Measurements from ENCODE around the gene SSBP2. TPM values are rescaled to one million over a fixed set of nuclear protein-coding genes. Genes with fewer than 3 reads are reported as not detected.

SSBP2 gene
- total and polyA plus RNA-seq, 3 experiments from 2014 or later, result 9.2 to 21.8 (median 10.4) TPM

DNA sequence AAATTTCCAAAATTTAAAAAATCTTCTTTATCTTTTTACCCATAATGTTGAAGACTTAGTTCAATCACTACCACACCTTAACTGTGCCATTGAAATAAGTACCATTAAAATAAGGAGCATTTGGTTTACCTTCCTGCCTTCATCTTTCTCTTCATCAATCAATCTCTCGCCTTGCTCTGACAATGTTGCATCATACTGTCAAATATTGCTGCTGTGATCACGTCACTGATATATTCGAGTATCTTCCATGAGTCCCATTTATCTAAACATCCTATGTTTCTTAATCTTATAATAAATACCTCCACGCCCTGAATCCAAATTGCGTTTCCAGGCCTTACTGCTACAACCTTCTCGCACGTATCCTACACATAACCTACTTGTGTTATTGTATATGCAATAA is 201.8 kb downstream of the SSBP2 start:
- H3K9me3 ChIP-seq (ENCODE audit: low read length), result no peaks in the 10 kb centered on the region
- ChIA-PET POLR2A (no interaction called here), CTCF (no interaction called here)
- H3K27ac ChIP-seq (ENCODE audit: low read depth, low read length), result no peak overlapping the region
- no peak overlapping the region for H3K4me3 Mint-ChIP-seq
- no peaks in the 10 kb centered on the region for H3K4me1 ChIP-seq (ENCODE audit: insufficient read depth, low read length)
- no peaks in the 10 kb centered on the region for H3K36me3 ChIP-seq (ENCODE audit: insufficient read depth, low read length)
- no peak overlapping the region for H3K27ac Mint-ChIP-seq
- DNase-seq, result no peak
- H3K9me3 Mint-ChIP-seq, result no peaks in the 10 kb centered on the region
- no peaks in the 10 kb centered on the region for H3K27me3 ChIP-seq (ENCODE audit: insufficient read depth, low read length, poor library complexity, severe bottlenecking)
- H3K4me3 ChIP-seq (ENCODE audit: low read length), result no peak overlapping the region
- peaks cover 4 to 7% (median 6%) of the 10 kb centered on the region in 3 donors for H3K4me1 Mint-ChIP-seq
- H3K36me3 Mint-ChIP-seq, result peaks cover 0 to 7% (median 6%) of the 10 kb centered on the region in 3 donors
- no peaks in the 10 kb centered on the region for H3K27me3 Mint-ChIP-seq

DNA sequence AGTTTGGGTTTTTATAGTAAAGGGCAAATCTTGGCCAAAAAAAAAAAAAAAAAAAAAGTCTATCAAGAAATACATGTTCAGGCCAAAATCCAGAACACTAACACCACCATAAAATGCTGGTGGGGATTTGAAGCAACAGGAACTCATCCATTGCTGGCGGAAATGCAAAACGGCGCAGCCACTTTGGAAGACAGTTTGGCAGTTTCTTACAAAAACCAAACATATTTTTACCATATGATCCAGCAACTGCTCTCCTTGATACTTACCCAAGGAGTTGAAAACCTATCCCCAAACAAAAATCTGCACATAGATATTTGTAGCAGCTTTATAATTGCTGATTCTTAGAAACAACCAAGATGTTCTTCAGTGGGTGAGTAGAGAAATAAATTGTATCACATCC is 203.9 kb downstream of the SSBP2 start:
- Histone ChIP-seq H3K27me3 (ENCODE audit: insufficient read depth, low read length, poor library complexity, severe bottlenecking) (no peaks in the 10 kb centered on the region), H3K9me3 (ENCODE audit: low read length) (no peaks in the 10 kb centered on the region), H3K4me3 (ENCODE audit: low read length) (no peak overlapping the region), H3K36me3 (ENCODE audit: insufficient read depth, low read length) (no peaks in the 10 kb centered on the region), H3K27ac (ENCODE audit: low read depth, low read length) (no peak overlapping the region), H3K4me1 (ENCODE audit: insufficient read depth, low read length) (no peaks in the 10 kb centered on the region)
- Mint-ChIP-seq H3K4me1 (no peaks in the 10 kb centered on the region), H3K27me3 (peaks cover 0 to 2% of the 10 kb centered on the region in 2 donors), H3K9me3 (no peaks in the 10 kb centered on the region), H3K27ac (no peak overlapping the region), H3K4me3 (no peak overlapping the region), H3K36me3 (peaks cover 0 to 14% (median 11%) of the 10 kb centered on the region in 3 donors)
- ChIA-PET CTCF (no interaction called here), POLR2A (no interaction called here)
- DNase-seq, result no peak

DNA sequence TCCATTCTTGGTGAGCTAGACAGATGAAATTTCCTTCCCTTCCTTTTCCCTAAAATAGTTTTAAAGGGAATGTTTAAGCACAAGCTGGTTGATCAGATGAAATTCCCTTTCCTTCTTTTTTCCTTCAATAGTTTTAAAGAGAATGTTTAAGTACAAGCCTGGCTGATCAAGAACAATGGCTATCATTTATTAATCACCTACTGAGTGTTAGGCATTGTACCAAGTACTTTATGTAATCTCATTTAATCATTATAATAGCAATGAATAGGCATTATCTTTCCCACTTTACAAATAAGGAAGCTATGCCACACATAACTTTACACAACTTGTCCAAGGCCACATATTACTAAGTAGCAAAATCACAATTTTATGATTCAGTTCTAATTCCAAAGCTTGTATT is 205.0 kb downstream of the SSBP2 start:
- POLR2A ChIA-PET, result no interaction called here
- no peaks in the 10 kb centered on the region for H3K4me1 ChIP-seq (ENCODE audit: insufficient read depth, low read length)
- H3K4me1 Mint-ChIP-seq, result peaks cover 0 to 3% (median under 1%) of the 10 kb centered on the region in 3 donors
- H3K27me3 ChIP-seq (ENCODE audit: insufficient read depth, low read length, poor library complexity, severe bottlenecking), result no peaks in the 10 kb centered on the region
- H3K9me3 Mint-ChIP-seq, result no peaks in the 10 kb centered on the region
- DNase-seq, result no peak
- no peaks in the 10 kb centered on the region for H3K36me3 ChIP-seq (ENCODE audit: insufficient read depth, low read length)
- H3K27ac ChIP-seq (ENCODE audit: low read depth, low read length), result no peak overlapping the region
- no peaks in the 10 kb centered on the region for H3K9me3 ChIP-seq (ENCODE audit: low read length)
- peaks cover 0 to 2% of the 10 kb centered on the region in 2 donors for H3K27me3 Mint-ChIP-seq
- CTCF ChIA-PET, result no interaction called here
- H3K36me3 Mint-ChIP-seq, result peaks cover 0 to 19% (median 11%) of the 10 kb centered on the region in 3 donors
- no peak overlapping the region for H3K27ac Mint-ChIP-seq
- no peak overlapping the region for H3K4me3 ChIP-seq (ENCODE audit: low read length)
- H3K4me3 Mint-ChIP-seq, result no peak overlapping the region

DNA sequence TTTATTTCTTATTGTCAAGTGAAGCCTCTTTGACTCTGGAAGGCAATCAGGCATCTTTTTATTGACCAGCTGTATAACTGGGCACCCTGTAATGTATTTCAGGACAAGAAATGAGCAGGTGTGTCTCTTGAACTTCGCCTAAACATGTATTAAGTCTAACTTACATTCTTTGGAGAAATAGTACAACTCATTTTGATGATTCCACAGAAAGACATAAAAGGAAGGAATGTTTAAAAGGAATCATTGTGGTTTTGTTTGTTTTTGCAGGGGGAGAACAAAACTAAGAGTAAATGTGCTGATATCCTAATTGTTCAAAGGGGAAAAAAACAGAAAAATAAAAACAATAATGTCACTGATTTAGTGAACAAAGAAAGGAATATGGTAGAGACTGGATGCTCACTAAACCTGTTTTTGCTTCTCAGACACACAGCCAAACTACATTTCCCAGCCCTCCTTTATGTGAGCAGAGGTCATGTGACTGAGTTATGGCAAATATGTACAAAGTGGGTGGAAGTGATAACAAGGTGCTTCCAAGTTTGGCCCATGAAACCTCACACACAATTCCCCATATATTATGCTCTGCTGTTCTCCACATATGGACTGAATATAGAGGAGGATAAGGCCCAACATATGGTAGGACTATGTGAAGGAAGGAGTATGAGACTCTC is 206.4 kb downstream of the SSBP2 start:
- POLR2A ChIA-PET, result no interaction called here
- no peaks in the 10 kb centered on the region for H3K36me3 ChIP-seq (ENCODE audit: insufficient read depth, low read length)

DNA sequence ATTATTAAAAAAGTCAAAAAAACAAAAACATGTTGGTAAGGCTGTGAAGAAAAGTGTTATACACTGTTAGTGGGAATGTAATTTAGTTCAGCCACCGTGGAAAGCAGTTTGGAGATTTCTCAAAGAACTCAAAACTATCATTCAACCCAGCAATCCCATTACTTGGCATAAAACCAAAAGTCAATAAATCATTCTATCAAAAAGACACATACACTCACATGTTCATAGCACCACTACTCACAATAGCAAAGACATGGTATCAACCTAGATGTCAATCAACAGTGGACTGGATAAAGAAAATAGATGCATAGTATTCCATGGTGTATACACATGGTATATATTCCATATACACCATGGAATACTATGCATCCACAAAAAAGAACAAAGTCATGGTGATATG is 208.7 kb downstream of the SSBP2 start:
- Mint-ChIP-seq H3K36me3 (peaks cover 2 to 30% (median 8%) of the 10 kb centered on the region in 3 donors), H3K27ac (no peak overlapping the region), H3K9me3 (peaks cover 0 to 6% (median 0%) of the 10 kb centered on the region in 5 donors), H3K4me3 (no peak overlapping the region), H3K27me3 (peaks cover 0 to 2% of the 10 kb centered on the region in 2 donors), H3K4me1 (peaks cover 8 to 32% (median 28%) of the 10 kb centered on the region in 3 donors)
- H3K4me1 ChIP-seq (ENCODE audit: insufficient read depth, low read length), result peaks cover 22% of the 10 kb centered on the region
- no peaks in the 10 kb centered on the region for H3K27me3 ChIP-seq (ENCODE audit: insufficient read depth, low read length, poor library complexity, severe bottlenecking)
- H3K27ac ChIP-seq (ENCODE audit: low read depth, low read length), result no peak overlapping the region
- ChIA-PET CTCF (no interaction called here), POLR2A (no interaction called here)
- no peak overlapping the region for H3K4me3 ChIP-seq (ENCODE audit: low read length)
- H3K36me3 ChIP-seq (ENCODE audit: insufficient read depth, low read length), result no peaks in the 10 kb centered on the region
- DNase-seq, result no peak
- H3K9me3 ChIP-seq (ENCODE audit: low read length), result no peaks in the 10 kb centered on the region

More for the DNA sequence above, 206.4 kb downstream of the SSBP2 start:
- Histone ChIP-seq H3K4me3 (ENCODE audit: low read length) (no peak overlapping the region), H3K27ac (ENCODE audit: low read depth, low read length) (no peak overlapping the region), H3K27me3 (ENCODE audit: insufficient read depth, low read length, poor library complexity, severe bottlenecking) (no peaks in the 10 kb centered on the region), H3K9me3 (ENCODE audit: low read length) (no peaks in the 10 kb centered on the region), H3K4me1 (ENCODE audit: insufficient read depth, low read length) (no peaks in the 10 kb centered on the region)
- no peak for DNase-seq
- H3K4me1 Mint-ChIP-seq, result peaks cover 0 to 11% (median 7%) of the 10 kb centered on the region in 3 donors
- peaks cover 2 to 26% (median 10%) of the 10 kb centered on the region in 3 donors for H3K36me3 Mint-ChIP-seq
- H3K4me3 Mint-ChIP-seq, result no peak overlapping the region
- H3K27ac Mint-ChIP-seq, result no peak overlapping the region
- CTCF ChIA-PET, result no interaction called here
- peaks cover 0 to 6% (median 0%) of the 10 kb centered on the region in 5 donors for H3K9me3 Mint-ChIP-seq
- peaks cover 0 to 2% of the 10 kb centered on the region in 2 donors for H3K27me3 Mint-ChIP-seq

DNA sequence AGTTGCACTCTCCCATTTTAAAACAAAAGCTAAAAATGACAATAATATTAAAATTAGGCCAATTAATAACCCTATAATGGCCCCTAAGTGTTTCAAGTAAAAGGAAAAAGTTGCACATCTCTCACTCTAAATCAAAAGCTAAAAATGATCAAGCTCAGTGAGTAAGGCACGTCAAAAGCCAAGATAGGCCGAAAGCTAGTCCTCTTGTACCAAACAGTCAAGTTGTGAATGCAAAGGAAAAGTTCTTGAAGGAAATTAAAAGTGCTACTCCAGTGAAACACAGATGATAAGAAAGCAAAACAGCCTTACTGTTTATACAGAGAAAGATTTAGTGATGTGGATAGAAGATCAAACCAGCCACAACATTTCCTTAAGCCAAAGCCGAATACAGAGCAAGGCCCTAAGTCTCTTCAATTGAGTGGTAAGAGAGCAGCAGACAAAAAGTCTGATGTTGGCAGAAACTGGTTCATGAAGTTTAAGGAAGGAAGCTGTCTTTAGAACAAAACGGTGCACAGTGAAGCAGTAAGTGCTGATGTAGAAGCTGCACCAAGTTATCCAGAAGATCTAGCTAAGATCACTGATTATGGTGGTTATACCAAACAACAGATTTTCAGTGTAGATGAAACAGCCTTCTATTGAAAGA is 212.9 kb downstream of the SSBP2 start:
- H3K36me3 Mint-ChIP-seq, result peaks cover 2 to 21% (median 5%) of the 10 kb centered on the region in 3 donors
- Histone ChIP-seq H3K4me1 (ENCODE audit: insufficient read depth, low read length) (peaks cover 37% of the 10 kb centered on the region), H3K4me3 (ENCODE audit: low read length) (no peak overlapping the region), H3K9me3 (ENCODE audit: low read length) (no peaks in the 10 kb centered on the region), H3K36me3 (ENCODE audit: insufficient read depth, low read length) (no peaks in the 10 kb centered on the region), H3K27me3 (ENCODE audit: insufficient read depth, low read length, poor library complexity, severe bottlenecking) (no peaks in the 10 kb centered on the region), H3K27ac (ENCODE audit: low read depth, low read length) (no peak overlapping the region)
- peak overlapping the region in 3 of 8 donors; percentile 27 to 80 (median 74) for H3K27ac Mint-ChIP-seq
- ChIA-PET CTCF (no interaction called here), POLR2A (no interaction called here)
- H3K4me1 Mint-ChIP-seq, result peaks cover 13 to 46% (median 36%) of the 10 kb centered on the region in 3 donors
- peak overlapping the region in 1 of 7 donors; percentile 21 for H3K4me3 Mint-ChIP-seq
- H3K9me3 Mint-ChIP-seq, result peaks cover 0 to 6% (median 0%) of the 10 kb centered on the region in 5 donors
- H3K27me3 Mint-ChIP-seq, result peaks cover 0 to 2% of the 10 kb centered on the region in 2 donors
- DNase-seq, result peak in 1 of 5 donors; percentile 51

DNA sequence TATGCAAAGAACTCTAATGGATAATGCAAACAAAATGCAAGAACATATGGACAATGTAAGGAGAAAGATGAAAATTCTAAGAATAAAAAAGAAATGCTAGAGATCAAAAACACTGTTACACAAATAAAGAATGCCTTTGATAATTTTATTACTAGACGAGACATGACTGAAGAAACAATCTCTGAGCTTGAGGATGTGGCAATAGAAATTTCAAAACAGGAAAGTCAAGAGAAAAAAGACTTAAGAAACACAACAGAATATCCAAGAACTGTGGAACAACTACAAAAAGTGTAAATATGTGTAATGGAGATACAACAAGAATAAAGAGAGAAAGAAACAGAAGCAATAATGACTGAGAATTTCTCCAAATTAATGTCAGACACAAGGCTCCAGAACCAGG is 216.5 kb downstream of the SSBP2 start:
- peaks cover 13 to 39% (median 25%) of the 10 kb centered on the region in 3 donors for H3K4me1 Mint-ChIP-seq
- Histone ChIP-seq H3K9me3 (ENCODE audit: low read length) (no peaks in the 10 kb centered on the region), H3K27me3 (ENCODE audit: insufficient read depth, low read length, poor library complexity, severe bottlenecking) (no peaks in the 10 kb centered on the region), H3K36me3 (ENCODE audit: insufficient read depth, low read length) (no peaks in the 10 kb centered on the region), H3K4me3 (ENCODE audit: low read length) (no peak overlapping the region), H3K27ac (ENCODE audit: low read depth, low read length) (no peak overlapping the region), H3K4me1 (ENCODE audit: insufficient read depth, low read length) (peaks cover 37% of the 10 kb centered on the region)
- H3K27ac Mint-ChIP-seq, result peak overlapping the region in 1 of 8 donors; percentile 42
- H3K36me3 Mint-ChIP-seq, result peaks cover 3 to 5% (median 4%) of the 10 kb centered on the region in 3 donors
- DNase-seq, result no peak
- no peaks in the 10 kb centered on the region for H3K9me3 Mint-ChIP-seq
- CTCF ChIA-PET, result no interaction called here
- H3K4me3 Mint-ChIP-seq, result no peak overlapping the region
- POLR2A ChIA-PET, result no interaction called here
- no peaks in the 10 kb centered on the region for H3K27me3 Mint-ChIP-seq

DNA sequence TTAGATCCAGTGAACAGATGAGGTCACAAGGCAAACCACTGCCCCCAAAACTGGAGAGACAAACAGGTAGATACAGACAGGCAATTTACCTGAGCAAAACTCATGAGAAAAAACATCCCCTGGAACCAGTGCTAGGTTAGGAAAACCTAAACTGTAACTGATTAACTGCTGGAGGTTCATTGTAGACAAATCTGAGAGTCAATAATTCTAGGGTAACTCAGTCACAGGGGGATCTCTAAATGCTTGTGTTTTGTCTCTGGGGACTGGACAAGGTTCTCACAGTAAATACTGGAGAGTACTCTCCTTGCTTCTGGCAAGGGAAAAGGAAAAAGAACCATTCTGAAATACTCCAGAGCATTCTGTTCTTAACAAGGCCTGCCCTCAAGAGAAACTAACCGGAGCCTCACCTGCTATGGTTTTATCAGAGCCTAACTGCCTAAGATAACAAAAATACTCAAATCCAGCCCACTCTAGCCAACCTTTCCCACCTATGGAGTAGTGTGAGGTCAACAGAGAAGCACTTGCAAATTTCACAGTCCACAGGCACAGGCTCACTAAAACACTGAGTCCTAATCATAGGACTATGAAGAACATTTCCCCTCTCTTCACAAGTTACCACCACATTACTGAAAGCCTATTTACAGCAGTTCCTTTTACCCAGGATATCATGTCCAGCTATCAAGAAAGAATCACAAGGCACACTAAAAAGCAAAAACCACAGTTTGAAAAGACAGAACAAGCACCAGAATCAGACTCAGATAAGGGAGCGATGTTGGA is 217.1 kb downstream of the SSBP2 start:
- DNase-seq, result no peak
- Histone ChIP-seq H3K4me1 (ENCODE audit: insufficient read depth, low read length) (peaks cover 31% of the 10 kb centered on the region), H3K4me3 (ENCODE audit: low read length) (no peak overlapping the region), H3K9me3 (ENCODE audit: low read length) (no peaks in the 10 kb centered on the region), H3K27me3 (ENCODE audit: insufficient read depth, low read length, poor library complexity, severe bottlenecking) (no peaks in the 10 kb centered on the region), H3K36me3 (ENCODE audit: insufficient read depth, low read length) (no peaks in the 10 kb centered on the region), H3K27ac (ENCODE audit: low read depth, low read length) (no peak overlapping the region)
- H3K27me3 Mint-ChIP-seq, result no peaks in the 10 kb centered on the region
- peaks cover under 1 to 4% (median 3%) of the 10 kb centered on the region in 3 donors for H3K36me3 Mint-ChIP-seq
- H3K4me1 Mint-ChIP-seq, result peaks cover 13 to 33% (median 19%) of the 10 kb centered on the region in 3 donors
- POLR2A ChIA-PET, result no interaction called here
- H3K4me3 Mint-ChIP-seq, result no peak overlapping the region
- peak overlapping the region in 1 of 8 donors; percentile 26 for H3K27ac Mint-ChIP-seq
- H3K9me3 Mint-ChIP-seq, result no peaks in the 10 kb centered on the region
- CTCF ChIA-PET, result no interaction called here

Data from CD8-positive, alpha-beta memory T cell (primary cell).